Keratinocyte (primary cell): ENCODE measurements around the gene GRM4. TPM values are rescaled to one million over a fixed set of nuclear protein-coding genes. Genes with fewer than 3 reads are reported as not detected.

ENCODE experiments used
- DNase-seq: peaks from one replicate; pipeline ENCODE4 v3.0.0-alpha.2; 2011; ENCODE audit warnings: low read depth, missing footprints, low spot score
- FAIRE-seq: peaks from 2 replicates; lab custom pipeline; 2011; peaks lifted over from hg19 to GRCh38; lab: Jason Lieb, UNC
- H2AFZ ChIP-seq: 2 replicates; pipeline ENCODE4 v1.6.0; 2012; ENCODE audit warnings: low read length, control low read depth, inconsistent platforms; ENCODE audit not compliant: control insufficient read depth
- H3K27ac ChIP-seq: 2 replicates; pipeline ENCODE4 v1.5.1; 2011; ENCODE audit warnings: low read length; ENCODE audit not compliant: control insufficient read depth, insufficient read depth
- H3K27me3 ChIP-seq: 3 replicates; pipeline ENCODE4 v1.6.0; 2011; ENCODE audit warnings: low read length; ENCODE audit not compliant: control insufficient read depth, insufficient read depth; ENCODE audit errors: extremely low read depth
- H3K36me3 ChIP-seq, 2 experiments: 2 replicates in 1 of 2; 3 replicates in 1 of 2; pipeline ENCODE4 v1.5.1; 2011; ENCODE audit warnings: low read length in 2 of 2, mild to moderate bottlenecking in 1 of 2; ENCODE audit not compliant: control insufficient read depth in 2 of 2, insufficient read depth in 2 of 2; ENCODE audit errors: extremely low read depth in 1 of 2
- H3K4me1 ChIP-seq: 3 replicates; pipeline ENCODE4 v1.5.1; 2011; ENCODE audit warnings: low read length; ENCODE audit not compliant: control insufficient read depth, insufficient read depth; ENCODE audit errors: extremely low read depth
- H3K4me2 ChIP-seq: 3 replicates; pipeline ENCODE4 v1.6.0; 2011; ENCODE audit warnings: low read depth, low read length; ENCODE audit not compliant: control insufficient read depth, insufficient read depth; ENCODE audit errors: extremely low read depth
- H3K4me3 ChIP-seq, 3 experiments: fragments of 200-600 bp in 1 of 3; sonication (generic) in 1 of 3; 2 replicates in 2 of 3; 3 replicates in 1 of 3; pipeline ENCODE4 v1.5.1; 2011 to 2016; ENCODE audit warnings: low read length in 3 of 3, mild to moderate bottlenecking in 3 of 3, control low read depth in 2 of 3, inconsistent platforms in 1 of 3, low read depth in 1 of 3, mixed read lengths in 1 of 3, mixed run types in 1 of 3, moderate library complexity in 1 of 3; ENCODE audit not compliant: control insufficient read depth in 2 of 3, insufficient read depth in 2 of 3; ENCODE audit errors: extremely low read depth in 1 of 3
- H3K79me2 ChIP-seq: 2 replicates; pipeline ENCODE4 v1.6.0; 2012; ENCODE audit warnings: low read length; ENCODE audit not compliant: control insufficient read depth, insufficient read depth
- H3K9ac ChIP-seq: 3 replicates; pipeline ENCODE4 v1.6.0; 2011; ENCODE audit warnings: low read length; ENCODE audit not compliant: control insufficient read depth, insufficient read depth; ENCODE audit errors: extremely low read depth
- H3K9me1 ChIP-seq: 3 replicates; pipeline ENCODE4 v1.6.0; 2011; ENCODE audit warnings: low read length; ENCODE audit not compliant: control insufficient read depth, insufficient read depth; ENCODE audit errors: extremely low read depth
- H3K9me3 ChIP-seq: 2 replicates; pipeline ENCODE4 v1.5.1; 2012; ENCODE audit warnings: low read depth, low read length; ENCODE audit not compliant: control insufficient read depth
- H4K20me1 ChIP-seq: 3 replicates; pipeline ENCODE4 v1.6.0; 2011; ENCODE audit warnings: low read length; ENCODE audit not compliant: control insufficient read depth, insufficient read depth; ENCODE audit errors: extremely low read depth
- EZH2 ChIP-seq: IDR thresholded peaks from one replicate; pipeline ENCODE4 v1.6.1; 2012; ENCODE audit warnings: inconsistent platforms, mild to moderate bottlenecking, low read length, moderate library complexity
- dilution Hi-C: fragments of 300-500 bp; cut with MboI; formaldehyde crosslinking; loops from one replicate; pipeline ENCODE4 v1.7.0; 2020; ENCODE audit warnings: low sequenced_read_pairs; ENCODE audit not compliant: extremely low pct_ligation_motif_present
- polyA plus RNA-seq, 5 experiments: library from polyadenylated mRNA; depleted of rRNA in 3 of 5; stranded (reverse) in 3 of 5; stranded (forward) in 1 of 5; unstranded in 1 of 5; fragments of >200 nt; gene quantifications; 1 replicate in 1 of 5; 2 replicates in 3 of 5; 3 replicates in 1 of 5; pipeline versions ENCODE4 v1.2.1 to v1.2.3, GENCODE V29; 2011 to 2012; ENCODE audit warnings: missing spikeins in 2 of 5, low read depth in 1 of 5, low replicate concordance in 1 of 5
- TF ChIP-seq, protein P1 (sequence below), 3 experiments: IDR thresholded peaks in 1 of 3; conservative IDR thresholded peaks in 1 of 3; optimal IDR thresholded peaks in 1 of 3; 2 replicates in 2 of 3; 3 replicates in 1 of 3; pipeline versions ENCODE3 to v1.5.1; 2011; ENCODE audit warnings: low read length in 3 of 3, mild to moderate bottlenecking in 3 of 3, moderate library complexity in 2 of 3, control low read depth in 1 of 3, inconsistent platforms in 1 of 3; ENCODE audit not compliant: insufficient read depth in 2 of 3; ENCODE audit errors: extremely low read depth in 1 of 3

The GRM4 gene
- polyA plus RNA-seq, 1 donor (not counting 4 experiments of a cell fraction or from before 2014, with no cell fraction given): not detected

DNA sequence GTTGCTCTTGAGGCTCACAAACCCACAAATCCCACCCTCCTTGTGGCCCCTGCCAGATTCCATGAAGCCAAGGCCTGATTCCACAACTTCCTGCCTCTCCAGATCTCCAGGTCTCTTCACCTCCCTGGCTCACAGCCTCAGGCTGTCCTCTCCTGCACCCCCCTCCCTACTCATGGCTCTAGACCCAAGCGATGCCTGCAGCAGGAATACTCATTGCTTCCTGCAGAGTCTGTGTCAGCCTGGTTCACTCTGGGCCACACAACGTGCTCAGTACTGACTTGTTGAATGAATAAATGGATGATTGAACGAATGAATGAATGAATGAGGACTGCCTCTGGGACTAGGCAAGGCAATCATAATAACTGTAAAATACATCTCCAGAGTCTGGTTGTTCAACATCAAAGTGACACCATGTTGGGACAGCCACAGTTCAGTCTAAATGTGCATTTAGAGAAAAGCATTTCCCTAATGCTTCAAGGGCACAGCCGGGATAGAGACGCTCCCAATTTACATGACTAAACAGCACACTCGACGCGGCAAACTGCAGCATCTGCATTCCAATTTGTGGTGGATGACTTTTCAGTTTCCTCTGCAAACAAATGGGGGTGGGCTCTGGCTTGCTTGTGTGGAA, 139.9 kb downstream of the GRM4 start:
- H3K9ac ChIP-seq: no peak overlapping the region
- DNase-seq: no peak
- H4K20me1 ChIP-seq: no peaks in the 10 kb centered on the region
- H3K79me2 ChIP-seq: no peaks in the 10 kb centered on the region
- no peaks in the 10 kb centered on the region for H3K9me1 ChIP-seq
- no peak overlapping the region for H3K4me3 ChIP-seq
- no peaks in the 10 kb centered on the region for H3K9me3 ChIP-seq
- no peak overlapping the region for H3K27ac ChIP-seq
- no peaks in the 10 kb centered on the region for H3K27me3 ChIP-seq
- TF ChIP-seq EZH2: no peak
- TF ChIP-seq, protein P1, sequence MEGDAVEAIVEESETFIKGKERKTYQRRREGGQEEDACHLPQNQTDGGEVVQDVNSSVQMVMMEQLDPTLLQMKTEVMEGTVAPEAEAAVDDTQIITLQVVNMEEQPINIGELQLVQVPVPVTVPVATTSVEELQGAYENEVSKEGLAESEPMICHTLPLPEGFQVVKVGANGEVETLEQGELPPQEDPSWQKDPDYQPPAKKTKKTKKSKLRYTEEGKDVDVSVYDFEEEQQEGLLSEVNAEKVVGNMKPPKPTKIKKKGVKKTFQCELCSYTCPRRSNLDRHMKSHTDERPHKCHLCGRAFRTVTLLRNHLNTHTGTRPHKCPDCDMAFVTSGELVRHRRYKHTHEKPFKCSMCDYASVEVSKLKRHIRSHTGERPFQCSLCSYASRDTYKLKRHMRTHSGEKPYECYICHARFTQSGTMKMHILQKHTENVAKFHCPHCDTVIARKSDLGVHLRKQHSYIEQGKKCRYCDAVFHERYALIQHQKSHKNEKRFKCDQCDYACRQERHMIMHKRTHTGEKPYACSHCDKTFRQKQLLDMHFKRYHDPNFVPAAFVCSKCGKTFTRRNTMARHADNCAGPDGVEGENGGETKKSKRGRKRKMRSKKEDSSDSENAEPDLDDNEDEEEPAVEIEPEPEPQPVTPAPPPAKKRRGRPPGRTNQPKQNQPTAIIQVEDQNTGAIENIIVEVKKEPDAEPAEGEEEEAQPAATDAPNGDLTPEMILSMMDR (optimal IDR thresholded peaks at IDR 0.05 in 1 of 3, IDR thresholded peaks at IDR 0.05 in 1 of 3, conservative IDR thresholded peaks at IDR 0.05 in 1 of 3; ENCODE audit: extremely low read depth in 1 of 3, insufficient read depth in 2 of 3, low read length in 3 of 3): no peak
- H3K4me2 ChIP-seq: no peak overlapping the region
- no peaks in the 10 kb centered on the region for H3K36me3 ChIP-seq
- dilution Hi-C loops: no loop called here
- H2AFZ ChIP-seq: no peak overlapping the region
- H3K4me1 ChIP-seq: no peaks in the 10 kb centered on the region
- FAIRE-seq: no peak

DNA sequence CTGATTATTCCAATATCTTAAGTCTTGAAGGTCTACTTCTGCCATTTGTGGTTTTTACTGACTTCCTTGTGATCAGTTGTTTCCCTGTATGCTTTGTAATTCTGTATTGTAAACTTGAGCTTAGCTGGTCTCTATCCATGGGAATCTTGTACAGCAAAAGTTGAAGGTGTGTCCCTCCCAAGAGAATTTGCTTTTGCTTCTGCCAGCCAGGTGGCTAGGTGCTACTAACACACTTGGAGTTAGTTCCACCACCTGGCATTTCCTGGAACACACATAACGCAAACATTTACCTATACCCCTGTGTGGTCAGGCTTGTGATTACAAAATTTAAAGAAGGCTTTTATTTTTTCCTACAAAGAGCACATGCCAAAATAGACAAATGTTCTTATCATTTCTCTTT, 141.2 kb downstream of the GRM4 start:
- no peak overlapping the region for H2AFZ ChIP-seq
- H3K4me1 ChIP-seq: no peaks in the 10 kb centered on the region

More for the DNA sequence above, 141.2 kb downstream of the GRM4 start:
- no peaks in the 10 kb centered on the region for H3K79me2 ChIP-seq
- no peak overlapping the region for H3K4me2 ChIP-seq
- H3K9ac ChIP-seq: no peak overlapping the region
- H4K20me1 ChIP-seq: no peaks in the 10 kb centered on the region
- TF ChIP-seq, protein P1 (optimal IDR thresholded peaks at IDR 0.05 in 1 of 3, IDR thresholded peaks at IDR 0.05 in 1 of 3, conservative IDR thresholded peaks at IDR 0.05 in 1 of 3; ENCODE audit: extremely low read depth in 1 of 3, insufficient read depth in 2 of 3, low read length in 3 of 3): no peak
- TF ChIP-seq EZH2: no peak
- no peak for FAIRE-seq
- no peak for DNase-seq
- H3K9me1 ChIP-seq: no peaks in the 10 kb centered on the region
- no peak overlapping the region for H3K27ac ChIP-seq
- no peaks in the 10 kb centered on the region for H3K36me3 ChIP-seq
- no peak overlapping the region for H3K4me3 ChIP-seq
- dilution Hi-C loops: no loop called here
- H3K27me3 ChIP-seq: no peaks in the 10 kb centered on the region
- no peaks in the 10 kb centered on the region for H3K9me3 ChIP-seq
